HG02884 (cell line): ENCODE data around the gene KLF6.
A peak's percentile ranks its signal among the peaks of the same experiment; 100 is the strongest.

Source experiments
- ATAC-seq: cut with Tn5 transposase; IDR thresholded peaks from one replicate; pipeline ENCODE4 v1.9.1; 2021; ENCODE audit warnings: mild to moderate bottlenecking, moderate library complexity; ENCODE audit not compliant: unreplicated experiment

Gene KLF6

DNA sequence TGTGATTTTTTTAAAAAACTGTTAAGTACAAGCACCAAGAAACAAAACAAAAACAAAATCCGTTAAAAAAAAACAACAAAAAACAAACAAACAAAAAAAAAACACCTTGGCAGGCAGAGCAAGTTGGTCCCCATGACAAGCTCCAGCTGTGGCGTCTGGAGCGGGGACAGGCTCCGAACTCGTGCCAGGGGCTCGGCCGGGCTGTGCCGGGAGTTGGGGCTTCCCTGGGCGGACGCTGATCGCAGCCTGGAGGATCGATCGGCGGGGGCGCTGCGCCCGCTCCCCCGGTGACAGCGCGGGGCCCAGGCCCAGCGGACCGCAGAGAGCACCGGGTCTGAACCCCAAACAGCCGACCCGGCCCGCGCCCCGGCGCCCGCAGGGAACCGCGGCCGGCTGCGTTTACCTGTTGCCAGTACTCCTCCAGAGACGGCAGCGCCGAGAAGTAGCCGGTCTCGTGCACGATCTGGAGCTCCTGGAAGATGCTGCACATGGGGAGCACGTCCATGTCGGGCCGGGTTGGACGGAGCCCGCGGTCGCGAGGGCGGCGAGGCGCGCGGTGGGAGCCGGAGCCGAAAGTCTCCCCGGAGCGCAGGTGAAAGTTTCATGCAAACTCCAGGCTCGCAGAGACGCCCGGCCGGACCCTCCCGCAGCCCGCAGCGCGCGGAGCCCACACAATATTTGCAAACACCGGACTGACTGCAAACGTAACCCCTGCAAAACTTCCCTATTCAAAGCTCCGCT is at the start of gene KLF6:
KLF6 (minus strand) TSS at position 700 of the 741 bp plus-strand sequence; CDS start at position 505, 195 bp downstream.
- ATAC-seq = peak; percentile 33

DNA sequence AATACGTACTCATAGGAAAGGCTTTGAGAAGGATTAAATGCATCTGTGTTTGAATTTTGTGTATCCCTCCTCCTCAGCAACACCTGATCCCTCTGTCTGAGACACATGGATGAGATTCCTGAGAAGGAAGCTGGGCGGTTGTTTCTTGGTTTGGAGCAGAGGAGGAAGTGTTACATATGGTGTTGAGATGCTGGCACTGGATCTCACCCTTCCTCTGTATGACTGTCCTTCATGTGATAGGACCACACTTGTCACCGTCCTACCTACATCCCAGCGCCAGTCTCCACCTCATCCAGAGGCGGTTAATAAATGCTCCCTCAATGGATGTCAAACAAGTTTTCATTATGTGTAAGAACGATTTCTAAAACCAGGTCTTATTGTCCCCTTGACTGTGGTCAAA is 49.4 kb upstream of the KLF6 start:
- no peak for ATAC-seq

- no peak for ATAC-seq
These were observed 48.0 kb upstream of the KLF6 start for GRCh38 chr10:3833046-3833445.

DNA sequence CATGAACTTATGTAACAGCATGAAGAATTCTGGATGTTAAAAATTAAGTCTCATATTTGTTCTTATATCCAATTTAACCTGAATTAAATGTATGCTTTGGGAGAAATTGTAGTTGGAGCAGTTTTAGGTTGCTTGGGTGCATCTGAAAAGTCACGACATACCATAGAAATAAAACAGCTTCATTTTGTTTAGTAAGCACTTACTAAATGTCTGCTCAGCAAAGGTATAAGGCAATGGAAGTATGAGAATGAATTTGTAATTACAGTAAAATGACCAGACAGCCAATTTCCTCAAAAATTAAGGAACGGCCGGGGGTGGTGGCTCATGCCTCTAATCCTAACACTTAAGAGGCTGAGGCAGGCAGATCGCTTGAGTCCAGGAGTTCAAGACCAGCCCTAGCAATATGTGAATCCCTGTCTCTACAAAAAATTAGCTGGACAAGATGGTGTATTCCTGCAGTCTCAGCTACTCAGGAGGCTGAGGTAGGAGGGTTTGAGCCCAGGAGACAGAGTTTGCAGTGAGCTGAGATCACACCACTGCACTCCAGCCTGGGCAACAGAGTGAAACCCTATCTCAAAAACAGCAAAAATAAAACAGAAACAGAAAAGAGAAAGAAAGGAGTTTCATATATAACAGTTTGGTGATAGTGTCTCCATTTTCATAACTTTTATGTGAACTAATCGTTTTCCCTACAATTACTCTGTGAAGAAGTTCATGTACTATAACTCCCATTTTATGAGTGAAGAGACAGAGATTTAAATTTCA is 47.2 kb upstream of the KLF6 start:
- no peak for ATAC-seq

GRCh38 chr10:3831608-3832007 is 46.6 kb upstream of the KLF6 start:
- ATAC-seq = no peak

GRCh38 chr10:3830946-3831345 is 45.9 kb upstream of the KLF6 start:
- ATAC-seq = no peak

DNA sequence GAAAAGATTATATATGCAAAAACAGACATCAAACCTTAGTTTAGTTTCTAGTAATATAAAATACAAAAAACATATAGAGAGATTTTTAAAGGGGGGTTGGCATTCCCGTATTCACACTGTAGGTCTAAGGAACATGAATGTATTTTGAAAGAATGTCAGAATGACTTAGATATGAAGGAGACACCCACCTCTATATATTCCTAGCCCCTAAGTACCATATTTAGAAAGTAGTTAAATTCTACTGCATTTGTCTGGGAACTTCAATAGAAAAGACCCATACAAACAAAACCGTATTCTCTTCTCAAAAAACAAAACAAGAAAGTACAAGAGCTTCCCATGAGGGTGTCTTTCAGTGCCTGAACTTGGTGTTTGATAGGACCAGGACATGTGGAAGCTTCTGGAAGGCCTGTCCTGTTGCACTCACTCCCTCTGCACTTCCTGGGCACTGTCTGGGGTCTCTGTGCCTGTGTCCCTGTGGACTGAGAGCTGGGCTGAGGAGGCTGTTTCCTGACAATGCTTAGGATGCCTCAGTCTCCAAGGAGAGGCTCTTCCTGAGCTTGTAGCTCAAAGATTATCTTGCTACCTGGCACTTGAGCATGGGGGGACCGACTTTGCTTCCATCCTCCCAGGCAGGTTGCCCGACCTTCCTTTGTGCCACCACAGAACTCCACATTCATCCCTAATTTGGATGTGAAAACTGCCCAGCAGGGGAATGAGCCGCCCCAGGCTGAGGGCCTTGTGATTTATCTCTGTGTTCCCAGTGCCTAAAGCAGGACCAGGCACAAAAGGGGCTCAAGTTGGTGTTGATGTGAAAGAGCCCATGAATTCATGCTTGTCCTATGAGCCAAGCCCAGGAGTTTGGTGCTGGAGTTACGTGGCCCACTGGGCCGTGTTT is 44.4 kb upstream of the KLF6 start:
- no peak for ATAC-seq

DNA sequence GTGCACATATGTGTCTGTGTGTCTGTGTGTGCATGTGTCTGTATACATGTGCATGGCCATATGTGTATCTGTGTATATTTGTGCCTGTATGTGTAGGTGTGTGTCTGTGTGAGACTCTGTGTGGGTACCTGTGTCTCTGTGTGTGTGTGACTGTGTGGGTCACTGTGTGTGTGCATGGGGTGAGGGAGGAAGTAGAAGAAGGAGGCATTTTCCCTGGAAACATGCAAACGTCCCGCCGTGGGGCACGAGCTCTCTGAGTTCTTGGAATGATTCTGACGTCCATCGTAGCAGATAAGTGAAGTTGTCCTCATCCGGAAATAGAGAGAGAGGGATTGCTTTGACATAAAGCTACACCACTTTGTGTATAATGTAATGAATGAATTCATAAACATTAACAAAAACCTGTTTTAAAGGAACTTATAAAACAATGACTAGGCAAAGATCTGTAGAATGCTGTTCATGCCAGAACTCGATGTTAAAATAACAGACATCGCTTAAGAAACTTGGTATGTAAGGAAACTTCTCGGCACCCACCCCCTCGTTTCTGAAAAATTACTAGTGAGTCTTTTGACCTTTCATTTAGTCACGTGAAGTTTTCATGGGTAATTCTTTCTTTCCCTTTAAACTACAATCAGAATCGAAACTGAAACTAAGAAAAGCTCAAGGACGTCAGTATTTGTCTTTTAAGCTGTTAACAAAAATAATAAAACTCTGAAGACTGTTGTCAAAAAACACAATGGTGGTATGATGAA is 43.6 kb upstream of the KLF6 start:
- no peak for ATAC-seq

DNA sequence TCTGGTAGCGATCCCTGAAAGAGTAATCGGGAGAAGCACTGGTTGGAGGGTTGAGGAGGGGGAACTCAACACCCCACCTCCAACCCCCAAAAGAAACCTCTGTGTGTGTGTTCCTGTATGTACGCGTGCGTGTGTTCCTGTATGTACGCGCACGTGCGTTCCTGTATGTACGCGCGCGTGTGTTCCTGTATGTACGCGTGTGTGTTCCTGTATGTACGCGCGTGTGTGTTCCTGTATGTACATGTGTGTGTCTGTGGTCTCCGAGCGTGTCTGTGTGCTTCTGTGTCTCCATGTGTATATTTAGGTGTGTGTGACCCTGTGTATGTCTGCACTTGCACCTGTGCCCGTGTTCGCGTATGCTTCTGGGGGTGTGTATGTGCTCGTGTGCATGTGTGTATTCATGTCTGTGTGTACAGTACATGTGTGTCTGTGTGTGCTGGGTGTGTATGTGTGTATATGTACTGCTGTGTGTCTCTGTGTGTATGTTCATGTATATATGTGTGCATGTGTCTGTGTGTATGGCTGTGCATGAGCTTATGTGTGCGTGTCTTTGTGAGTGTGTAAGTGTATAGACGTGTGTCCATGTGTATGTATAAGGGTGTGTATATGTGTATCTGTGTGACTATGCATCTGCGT is 42.9 kb upstream of the KLF6 start:
- ATAC-seq = no peak

DNA sequence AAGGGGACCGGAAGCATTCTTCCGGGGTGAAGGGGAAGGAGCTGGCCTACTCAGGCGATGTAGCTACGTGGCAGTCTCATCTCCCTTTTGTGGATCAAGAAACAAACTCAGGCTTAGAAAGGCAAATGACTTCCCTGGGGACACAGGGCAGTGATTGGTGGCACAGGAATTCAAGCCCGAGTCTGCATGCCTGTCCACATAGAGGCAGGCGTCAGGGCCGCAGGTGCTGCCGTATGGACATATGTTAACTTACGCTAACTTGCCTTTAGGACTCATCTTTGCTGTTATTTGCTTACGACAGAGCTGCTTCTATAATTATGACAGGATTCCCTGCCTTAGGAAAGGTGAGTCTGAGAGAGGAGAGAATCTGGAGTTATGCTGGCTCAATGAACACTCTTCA is 42.3 kb upstream of the KLF6 start:
- no peak for ATAC-seq

- no peak for ATAC-seq
These were observed 40.9 kb upstream of the KLF6 start for GRCh38 chr10:3825862-3826351.

- ATAC-seq = no peak
These were observed 40.2 kb upstream of the KLF6 start for GRCh38 chr10:3825244-3825643.

GRCh38 chr10:3822541-3823330 is 37.7 kb upstream of the KLF6 start:
- no peak for ATAC-seq

GRCh38 chr10:3820255-3820654 is 35.2 kb upstream of the KLF6 start:
- no peak for ATAC-seq

DNA sequence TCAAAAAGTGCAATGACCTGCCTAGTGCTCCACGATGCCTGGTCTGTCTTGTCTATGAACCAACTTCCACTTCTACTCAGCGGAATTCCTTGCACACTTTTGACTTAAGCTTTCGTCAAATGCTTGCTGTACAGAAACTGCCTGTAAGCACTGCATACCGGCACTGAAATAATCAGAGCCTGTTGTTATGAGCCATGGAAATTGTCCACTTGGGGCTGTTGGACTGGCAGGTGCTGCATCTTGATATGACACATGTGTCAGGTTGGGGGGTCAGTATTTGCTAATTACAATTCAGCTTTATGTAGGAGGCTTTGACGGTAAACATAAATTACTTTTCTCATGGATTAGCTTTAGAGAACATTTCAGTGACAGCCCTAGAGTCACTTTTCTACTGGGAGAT is 32.0 kb upstream of the KLF6 start:
- ATAC-seq = no peak

DNA sequence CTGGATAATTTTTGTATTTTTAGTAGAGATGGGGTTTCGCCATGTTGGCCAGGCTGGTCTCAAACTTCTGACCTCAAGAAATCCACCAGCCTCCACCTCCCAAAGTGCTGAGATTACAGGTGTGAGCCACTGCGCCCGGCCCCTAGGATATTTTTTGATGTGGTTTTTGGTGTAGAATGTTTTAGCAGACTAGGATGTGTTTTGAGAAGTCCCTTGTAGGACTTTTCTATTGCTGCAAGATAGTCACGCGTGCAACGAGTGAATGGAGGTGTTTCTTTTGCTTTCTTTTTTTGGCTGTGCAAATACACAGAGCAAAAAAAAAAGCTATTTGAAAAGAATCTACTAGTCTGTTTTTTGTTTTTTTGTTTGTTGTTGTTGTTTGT is 29.8 kb upstream of the KLF6 start:
- no peak for ATAC-seq

DNA sequence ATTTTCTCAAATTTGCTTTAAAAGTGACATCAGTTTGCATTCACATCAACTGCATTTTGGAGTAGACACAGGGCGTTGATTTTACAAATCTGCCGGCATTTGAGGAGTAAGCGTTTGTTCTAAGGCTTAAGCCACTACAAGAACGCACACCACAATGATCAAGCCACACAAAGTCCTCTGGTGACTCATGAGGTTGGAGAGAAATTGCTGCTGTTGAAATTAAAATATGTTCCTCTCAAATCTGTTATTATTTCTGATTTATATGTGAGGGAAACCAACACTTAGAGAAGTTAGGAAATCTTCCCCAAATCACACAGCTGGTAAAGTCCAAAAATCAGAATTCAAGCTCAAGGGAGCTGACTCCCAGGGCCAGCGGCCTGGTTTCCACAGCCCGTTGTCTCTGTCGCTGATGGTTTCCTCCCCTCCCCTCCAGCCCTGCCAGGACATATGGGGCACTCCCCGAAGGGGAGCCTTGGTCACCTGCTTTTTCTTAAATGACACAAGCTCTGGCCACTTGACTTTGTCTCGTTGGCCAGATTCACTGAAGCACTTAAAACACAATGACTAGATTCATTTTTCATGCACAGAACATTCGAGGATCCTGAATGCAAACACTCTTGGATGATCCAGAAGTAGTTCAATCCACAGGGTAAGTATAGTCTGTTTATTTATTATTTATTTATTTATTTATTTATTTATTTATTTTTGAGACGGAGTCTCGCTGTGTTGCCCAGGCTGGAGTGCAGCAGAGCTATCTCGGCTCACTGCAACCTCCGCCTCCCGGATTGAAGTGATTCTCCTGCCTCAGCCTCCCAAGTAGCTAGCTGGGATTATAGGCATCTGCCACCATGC is 29.2 kb upstream of the KLF6 start:
- no peak for ATAC-seq

GRCh38 chr10:3813267-3813666 is 28.3 kb upstream of the KLF6 start:
- no peak for ATAC-seq
